HG02678 (cell line): ENCODE results near the gene TLCD2.
"Not testable (repeated sequence)": the region's sequence is repeated elsewhere in the genome, so short reads cannot be mapped to it uniquely, and the experiment has no call there.

Experiments
- ATAC-seq: cut with Tn5 transposase; IDR thresholded peaks from one replicate; pipeline ENCODE4 v1.9.1; 2021; ENCODE audit warnings: mild to moderate bottlenecking, moderate library complexity; ENCODE audit not compliant: unreplicated experiment

TLCD2 gene

DNA sequence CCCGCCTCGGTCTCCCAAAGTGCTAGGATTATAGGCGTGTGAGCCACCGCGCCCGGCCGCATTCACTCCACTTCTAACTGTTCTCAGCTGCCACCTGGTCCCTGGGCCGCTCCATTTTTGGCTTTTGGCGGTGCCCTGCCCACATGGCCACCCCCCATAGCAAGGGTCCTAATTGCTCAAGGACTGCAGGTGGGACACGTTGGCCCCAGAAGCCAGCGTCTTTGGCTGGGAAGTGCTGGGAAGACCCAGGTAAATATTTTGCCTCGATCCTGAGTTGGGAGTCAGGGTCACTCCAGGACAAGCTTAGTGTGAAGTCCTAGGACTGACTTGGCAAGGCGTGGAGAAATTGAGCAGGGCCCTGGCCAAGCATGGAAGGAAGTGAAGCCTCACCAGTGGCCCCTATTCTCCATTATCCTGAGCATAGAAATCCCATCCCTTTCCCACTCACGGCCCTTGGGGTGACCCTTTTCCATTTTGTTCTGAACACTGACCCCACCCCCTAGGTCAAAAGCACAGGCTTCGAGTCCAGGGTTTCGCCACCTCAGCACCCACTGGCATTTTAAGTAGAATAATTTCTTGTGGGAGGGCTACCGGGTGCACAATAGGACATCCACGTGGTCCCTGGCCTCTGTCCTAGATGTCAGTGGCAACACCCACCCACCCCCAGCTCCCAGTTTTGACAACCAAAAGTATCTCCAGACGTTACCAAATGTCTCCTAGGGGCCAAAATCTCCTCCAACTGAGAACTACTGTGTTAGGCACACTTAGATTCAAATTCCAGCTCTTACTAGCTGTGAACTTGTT, 8.4 kb upstream of the TLCD2 start:
- no peak for ATAC-seq

- peak; percentile 35 for ATAC-seq
Measured at GRCh38 chr17:1716912-1717695, 6.9 kb upstream of the TLCD2 start.

DNA sequence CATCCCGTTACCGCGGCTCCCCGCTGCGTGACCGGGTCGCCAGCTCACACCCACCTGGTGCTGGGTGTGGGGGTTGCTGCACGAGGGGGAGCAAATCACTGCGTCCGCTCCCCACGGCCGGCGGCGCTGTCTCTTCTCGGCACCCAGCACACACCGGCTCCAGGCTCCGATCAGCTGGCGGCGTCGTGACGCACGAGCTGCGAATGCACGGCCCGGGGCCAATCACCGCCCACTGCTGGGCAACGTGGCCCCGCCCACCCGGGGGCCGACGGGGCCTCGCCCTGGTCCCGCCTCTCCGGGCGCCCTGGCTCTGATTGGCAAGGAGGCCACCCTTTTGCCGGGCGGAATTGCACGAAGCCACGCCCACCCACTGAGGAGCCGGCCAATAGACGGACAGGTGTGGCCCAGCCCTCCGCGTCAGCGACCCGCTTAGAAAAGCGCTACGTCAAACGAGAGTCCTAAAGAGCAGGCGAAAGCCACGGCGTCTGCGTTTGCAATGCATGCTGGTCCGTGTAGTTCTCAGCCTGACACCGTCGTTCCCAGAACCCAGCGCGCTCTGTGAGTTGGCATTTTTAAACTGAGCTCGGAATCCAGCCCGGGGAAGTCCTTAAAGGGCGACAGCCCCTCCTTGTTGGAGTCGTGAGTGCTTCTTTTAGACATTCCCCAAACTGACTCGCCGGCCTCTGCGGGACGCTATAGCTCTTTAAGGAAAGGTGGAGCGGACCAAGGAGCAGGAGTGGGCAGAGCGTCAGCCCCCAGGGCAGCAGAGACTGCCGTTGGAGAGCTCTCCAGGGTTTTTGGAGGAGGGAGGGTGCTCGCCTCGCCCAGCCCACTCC, 6.1 kb upstream of the TLCD2 start:
- peak; percentile 79 for ATAC-seq

DNA sequence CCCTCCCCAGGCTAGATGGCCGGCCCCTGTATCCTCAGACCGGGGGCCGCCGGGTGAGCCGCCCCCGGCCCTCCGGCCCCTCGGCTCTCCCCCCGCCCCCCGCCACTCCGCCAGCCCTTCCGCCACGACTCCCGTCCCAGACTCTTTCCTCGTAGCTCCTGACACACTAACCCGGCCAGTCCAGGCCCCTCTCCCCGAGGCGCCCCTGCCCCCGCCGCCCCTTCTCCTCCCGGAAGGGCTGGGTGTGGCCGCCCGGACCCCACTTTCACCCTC, 5.6 kb upstream of the TLCD2 start:
- no peak for ATAC-seq

- ATAC-seq: no peak
Measured at GRCh38 chr17:1714980-1715802, 5.0 kb upstream of the TLCD2 start.

- ATAC-seq: no peak
Measured at GRCh38 chr17:1714427-1714979, 4.3 kb upstream of the TLCD2 start.

- ATAC-seq: no peak
Measured at GRCh38 chr17:1713878-1714426, 3.8 kb upstream of the TLCD2 start.

DNA sequence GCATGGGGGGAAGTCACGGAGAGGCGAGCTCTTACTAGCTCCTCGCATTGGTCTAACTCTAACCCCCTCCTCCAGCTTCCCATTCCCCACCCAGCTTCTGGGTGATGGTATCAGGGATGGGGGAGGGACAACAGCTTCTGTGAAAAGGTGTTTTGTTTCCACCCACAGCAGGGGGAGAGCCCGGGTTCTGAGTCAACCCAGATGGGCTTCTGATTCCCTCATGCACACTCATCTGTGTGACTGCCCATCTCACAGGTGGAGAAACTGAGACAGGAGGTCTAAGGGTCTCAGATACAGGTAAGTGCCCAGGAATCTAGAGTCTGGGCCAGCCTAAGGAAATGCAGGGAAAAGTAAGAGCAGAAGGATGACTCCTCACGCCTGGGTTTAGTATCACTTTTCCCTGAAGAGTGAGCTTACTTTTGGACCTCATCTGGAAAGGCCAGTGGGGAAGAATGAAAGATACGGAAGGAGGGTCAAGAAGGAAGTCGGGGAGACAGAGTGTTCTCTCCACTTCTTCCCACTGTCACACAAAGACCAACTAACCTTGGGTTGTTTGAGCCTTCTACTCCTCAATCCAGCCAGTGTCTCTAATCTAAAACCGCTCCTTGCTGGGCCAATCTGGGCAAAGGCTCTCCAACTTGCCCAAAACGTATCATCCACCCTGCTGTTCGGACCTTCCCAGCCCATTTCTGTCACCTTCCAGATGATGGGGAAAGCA, 3.1 kb upstream of the TLCD2 start:
- no peak for ATAC-seq

DNA sequence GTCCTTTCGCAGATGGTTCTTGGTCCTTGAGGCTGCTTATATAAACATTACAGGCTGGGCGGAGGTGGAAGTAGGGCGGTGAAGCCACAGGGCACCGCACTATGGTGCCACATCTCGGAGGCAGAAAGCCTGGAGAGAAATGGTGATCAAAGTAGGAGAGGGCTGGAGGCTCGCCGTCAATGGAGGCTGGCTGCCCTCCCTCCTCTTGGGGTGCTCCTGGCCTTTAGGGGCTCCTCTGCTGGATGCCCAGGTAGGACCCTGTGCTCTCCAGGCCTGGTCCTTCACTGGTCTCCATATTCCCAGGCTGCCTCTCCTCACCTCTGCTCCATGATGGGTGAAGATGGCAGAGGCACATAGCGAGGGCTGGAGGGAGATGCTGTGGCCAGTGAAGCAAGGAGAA, 2.1 kb upstream of the TLCD2 start:
- no peak for ATAC-seq

- no peak for ATAC-seq
Measured at GRCh38 chr17:1711804-1712203, 1.6 kb upstream of the TLCD2 start.

DNA sequence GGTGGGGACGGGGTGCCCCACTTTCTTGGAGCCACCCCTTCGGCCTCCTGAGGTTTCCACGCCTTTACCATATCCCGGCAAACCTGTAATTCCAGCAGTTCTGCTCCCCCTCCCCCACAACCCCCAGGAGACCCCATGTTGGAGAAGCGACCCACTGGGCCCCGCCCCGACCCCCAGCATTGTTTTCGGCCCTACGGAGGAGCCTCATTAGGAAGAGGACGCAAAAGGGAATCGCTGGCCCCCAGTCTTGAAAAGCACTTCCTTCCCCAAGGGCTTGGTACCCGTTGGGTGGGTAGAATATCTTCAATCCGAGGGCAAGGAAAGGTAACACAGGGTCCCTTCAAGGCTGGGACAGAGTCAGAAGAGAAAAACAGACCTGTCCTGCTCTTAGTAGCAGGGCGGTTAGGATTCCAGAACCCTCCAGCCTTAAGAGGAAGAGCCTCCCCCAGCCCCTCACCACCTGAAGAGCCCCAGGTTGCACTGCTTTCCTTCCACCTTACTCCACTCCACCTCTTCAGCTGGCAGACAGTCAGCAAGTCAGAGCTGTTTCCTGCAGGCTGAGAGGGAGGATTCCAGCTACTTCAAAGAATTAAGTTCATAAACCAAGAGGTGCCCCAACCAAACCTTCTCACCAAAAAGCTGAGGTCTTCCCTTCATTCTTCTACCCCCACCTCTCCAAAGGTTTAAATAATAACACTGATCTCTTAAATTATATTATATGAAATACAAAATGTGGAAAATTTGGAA, 803 bp upstream of the TLCD2 start:
- ATAC-seq: no peak

DNA sequence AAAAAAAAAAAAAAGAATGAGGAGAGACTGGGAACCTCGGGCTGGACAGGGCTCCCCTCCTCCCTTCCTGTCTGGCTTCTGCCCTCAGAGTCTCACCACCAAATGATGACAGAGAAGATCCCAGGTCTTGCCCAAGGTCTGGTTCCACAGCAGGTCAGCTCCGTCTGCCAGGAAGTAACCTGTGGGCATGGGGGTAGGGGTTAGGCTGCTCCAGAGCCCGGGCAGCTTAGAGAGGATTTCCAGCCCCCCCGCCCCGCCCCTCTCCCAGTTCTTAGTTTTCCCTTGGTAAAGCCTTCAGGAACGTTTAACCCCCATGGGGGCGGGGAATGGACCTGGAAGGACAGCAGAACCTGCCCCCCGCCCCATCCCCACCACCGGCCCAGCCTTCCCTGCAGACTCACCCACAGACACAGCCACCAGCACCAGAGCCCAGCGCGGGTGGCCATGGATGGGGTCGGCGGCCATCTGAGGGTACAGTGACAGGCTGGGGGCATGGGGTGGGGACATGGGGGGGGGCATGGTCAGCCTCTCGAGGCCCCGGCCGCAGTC, 700 bp downstream of the TLCD2 start:
- no peak for ATAC-seq

DNA sequence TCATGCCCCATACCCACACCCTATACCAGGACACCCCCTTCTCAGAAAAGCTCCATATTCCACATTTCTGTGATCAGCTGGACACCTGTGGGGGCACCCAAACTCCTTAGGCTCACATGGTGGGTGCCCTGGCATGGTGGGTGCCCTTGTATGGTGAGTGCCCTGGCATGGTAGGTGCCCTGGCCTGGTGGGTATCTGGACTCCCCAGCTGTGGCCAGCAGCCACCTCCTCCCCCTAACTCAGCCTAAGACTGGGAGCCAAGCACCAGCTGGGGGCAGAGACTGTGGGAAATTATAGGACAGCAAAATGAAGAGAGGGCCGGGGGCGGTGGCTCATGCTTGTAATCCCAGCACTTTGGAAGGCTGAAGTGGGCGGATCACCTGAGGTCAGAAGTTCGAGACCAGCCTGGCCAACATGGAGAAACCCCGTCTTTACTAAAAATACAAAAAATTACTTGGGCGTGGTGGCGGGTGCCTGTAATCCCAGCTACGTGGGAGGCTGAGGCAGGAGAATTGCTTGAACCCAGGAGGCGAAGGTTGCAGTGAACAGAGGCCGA, 1.3 kb downstream of the TLCD2 start:
- ATAC-seq: not testable (repeated sequence)

DNA sequence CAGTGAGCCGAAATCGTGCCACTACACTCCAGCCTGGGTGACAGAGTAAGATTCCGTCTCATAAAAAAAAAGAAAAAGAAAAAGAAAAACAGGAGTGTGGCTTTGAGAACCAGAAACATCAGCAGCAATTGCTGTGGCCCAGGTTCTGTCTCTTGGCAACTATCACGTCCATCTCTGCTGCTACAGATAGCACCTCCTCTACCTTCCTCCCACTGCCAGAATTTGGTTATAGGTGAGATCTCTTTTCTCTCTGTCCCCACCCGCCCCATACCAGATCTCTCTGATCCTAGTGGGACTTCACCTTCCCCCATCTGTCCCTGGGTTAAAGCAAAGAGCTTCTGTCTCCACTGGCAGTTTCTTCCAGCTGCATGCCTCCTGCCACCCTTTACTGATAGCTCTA, 3.1 kb downstream of the TLCD2 start:
- ATAC-seq: no peak

GRCh38 chr17:1705004-1705403, 5.2 kb downstream of the TLCD2 start:
- no peak for ATAC-seq

- no peak for ATAC-seq
Measured at GRCh38 chr17:1703063-1703462, 7.1 kb downstream of the TLCD2 start.

DNA sequence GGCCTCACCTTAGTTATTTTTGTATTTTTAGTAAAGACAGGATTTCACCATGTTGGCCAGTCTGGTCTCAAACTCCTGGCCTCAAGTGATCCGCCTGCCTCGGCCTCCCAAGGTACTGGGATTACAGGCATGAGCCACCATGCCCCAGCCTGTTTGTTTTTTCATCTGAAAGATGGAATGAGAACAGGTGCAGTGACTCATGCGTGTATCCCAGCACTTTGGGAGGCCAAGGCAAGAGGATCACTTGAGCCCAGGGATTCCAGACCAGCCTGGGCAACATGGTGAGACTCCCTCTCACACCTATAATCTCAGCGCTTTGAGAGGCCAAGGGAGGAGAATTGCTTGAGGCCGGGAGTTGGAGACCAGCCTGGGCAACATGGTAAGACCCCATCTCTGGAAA, 10.3 kb downstream of the TLCD2 start:
- not testable (repeated sequence) for ATAC-seq

DNA sequence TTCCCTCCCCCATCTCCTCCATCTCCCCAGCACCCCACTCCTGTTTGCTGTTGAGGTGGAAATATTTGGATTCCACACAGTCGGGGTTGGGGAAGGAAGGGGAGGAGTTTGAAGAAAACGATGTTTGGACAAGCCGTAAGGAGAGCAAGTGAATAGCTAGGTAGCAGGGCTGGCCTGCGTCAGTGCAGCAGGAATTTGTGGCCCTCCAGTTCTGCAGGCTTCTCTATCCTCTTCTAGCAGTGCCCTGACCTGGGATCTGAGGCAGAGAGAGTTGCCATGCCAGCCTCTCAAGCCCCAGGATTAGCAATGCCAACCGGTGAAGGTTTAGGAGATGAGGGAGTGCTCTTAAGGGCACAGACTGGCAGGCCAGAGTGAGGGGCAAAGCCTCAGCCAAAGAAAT, 12.5 kb downstream of the TLCD2 start:
- ATAC-seq: no peak
